MM.1S (cell line): ENCODE measurements around the gene C14orf119.

Source experiments
- DNase-seq: peaks from one replicate; pipeline ENCODE4 v3.0.0-alpha.2; 2015
- H2AFZ ChIP-seq: fragments of 300-600 bp; sonication (generic); 2 replicates; pipeline ENCODE4 v1.6.0; 2016; ENCODE audit warnings: antibody characterized with exemption, low read length
- H3F3A ChIP-seq: fragments of 300-600 bp; sonication (generic); 2 replicates; pipeline ENCODE4 v1.6.1; 2016; ENCODE audit warnings: mild to moderate bottlenecking, antibody characterized with exemption, low read length, moderate library complexity, mixed read lengths; ENCODE audit not compliant: insufficient read depth
- H3K27ac ChIP-seq: fragments of 300-600 bp; sonication (generic); 2 replicates; pipeline ENCODE4 v1.5.1; 2016; ENCODE audit warnings: mild to moderate bottlenecking, low read length
- H3K27me3 ChIP-seq: fragments of 300-600 bp; sonication (generic); replicated peaks from 2 replicates; pipeline ENCODE4 v1.6.0; 2016; ENCODE audit warnings: low read length; ENCODE audit not compliant: insufficient read depth
- H3K36me3 ChIP-seq: fragments of 300-600 bp; sonication (generic); replicated peaks from 2 replicates; pipeline ENCODE4 v1.6.1; 2016; ENCODE audit warnings: mild to moderate bottlenecking, low read length, mixed read lengths; ENCODE audit not compliant: insufficient read depth
- H3K4me1 ChIP-seq: fragments of 300-600 bp; sonication (generic); 2 replicates; pipeline ENCODE4 v1.6.1; 2016; ENCODE audit warnings: low read length, mixed read lengths
- H3K4me2 ChIP-seq: fragments of 300-600 bp; sonication (generic); 2 replicates; pipeline ENCODE4 v1.6.0; 2016; ENCODE audit warnings: low read depth, low read length
- H3K4me3 ChIP-seq: fragments of 300-600 bp; sonication (generic); 2 replicates; pipeline ENCODE4 v1.5.1; 2016; ENCODE audit warnings: low read length, mixed read lengths
- H3K79me2 ChIP-seq: fragments of 300-600 bp; sonication (generic); 2 replicates; pipeline ENCODE4 v1.6.1; 2016; ENCODE audit warnings: mixed run types, low read length, mixed read lengths
- H3K9ac ChIP-seq: fragments of 300-600 bp; sonication (generic); 2 replicates; pipeline ENCODE4 v1.6.1; 2016; ENCODE audit warnings: low read length, mixed read lengths
- H3K9me2 ChIP-seq: fragments of 300-600 bp; sonication (generic); replicated peaks from 2 replicates; pipeline ENCODE4 v1.6.1; 2016; ENCODE audit warnings: mild to moderate bottlenecking, low read length, mixed read lengths; ENCODE audit not compliant: insufficient read depth
- H3K9me3 ChIP-seq: fragments of 300-600 bp; sonication (generic); replicated peaks from 2 replicates; pipeline ENCODE4 v1.6.1; 2016; ENCODE audit warnings: mild to moderate bottlenecking, low read length, mixed read lengths; ENCODE audit not compliant: insufficient read depth
- H4K20me1 ChIP-seq: fragments of 300-600 bp; sonication (generic); 2 replicates; pipeline ENCODE4 v1.6.1; 2016; ENCODE audit warnings: mild to moderate bottlenecking, low read length, moderate library complexity, mixed read lengths; ENCODE audit not compliant: insufficient read depth
- EZH2 ChIP-seq: fragments of 300-600 bp; sonication (generic); optimal IDR thresholded peaks from 2 replicates; pipeline ENCODE3; 2017; ENCODE audit warnings: low read depth, mild to moderate bottlenecking, antibody characterized with exemption, low read length, mixed read lengths
- EZH2phosphoT487 ChIP-seq: fragments of 300-600 bp; sonication (generic); IDR thresholded peaks from 2 replicates; pipeline ENCODE4 v1.6.1; 2018; ENCODE audit warnings: antibody characterized with exemption, low read length
- TF ChIP-seq, protein P1 (sequence below): fragments of 300-600 bp; sonication (generic); IDR thresholded peaks from 2 replicates; pipeline ENCODE4 v1.5.1; 2016; ENCODE audit warnings: antibody characterized with exemption, low read length, mixed read lengths

C14orf119 gene

DNA sequence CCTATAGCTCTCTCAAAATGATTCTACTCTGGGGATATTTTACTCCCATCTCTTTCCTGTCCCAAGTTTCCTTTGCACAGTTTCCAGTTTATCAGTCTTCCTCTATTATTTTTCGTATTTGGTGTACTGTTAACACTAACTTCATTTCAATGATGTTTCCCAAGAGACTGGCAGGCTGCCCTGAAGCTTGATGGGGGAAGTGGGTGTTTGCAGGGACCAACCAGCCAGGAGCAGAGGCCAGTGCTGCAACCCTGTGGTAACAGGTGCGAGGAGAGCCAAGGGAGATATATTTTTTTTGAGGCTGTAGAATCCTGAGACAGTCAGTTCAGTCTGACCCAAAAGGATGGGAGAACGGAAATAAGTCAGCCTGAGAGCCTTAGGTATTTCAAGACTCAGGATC, 35.6 kb downstream of the C14orf119 start:
- TF ChIP-seq EZH2phosphoT487 (no peak), EZH2 (no peak)
- TF ChIP-seq, protein P1, sequence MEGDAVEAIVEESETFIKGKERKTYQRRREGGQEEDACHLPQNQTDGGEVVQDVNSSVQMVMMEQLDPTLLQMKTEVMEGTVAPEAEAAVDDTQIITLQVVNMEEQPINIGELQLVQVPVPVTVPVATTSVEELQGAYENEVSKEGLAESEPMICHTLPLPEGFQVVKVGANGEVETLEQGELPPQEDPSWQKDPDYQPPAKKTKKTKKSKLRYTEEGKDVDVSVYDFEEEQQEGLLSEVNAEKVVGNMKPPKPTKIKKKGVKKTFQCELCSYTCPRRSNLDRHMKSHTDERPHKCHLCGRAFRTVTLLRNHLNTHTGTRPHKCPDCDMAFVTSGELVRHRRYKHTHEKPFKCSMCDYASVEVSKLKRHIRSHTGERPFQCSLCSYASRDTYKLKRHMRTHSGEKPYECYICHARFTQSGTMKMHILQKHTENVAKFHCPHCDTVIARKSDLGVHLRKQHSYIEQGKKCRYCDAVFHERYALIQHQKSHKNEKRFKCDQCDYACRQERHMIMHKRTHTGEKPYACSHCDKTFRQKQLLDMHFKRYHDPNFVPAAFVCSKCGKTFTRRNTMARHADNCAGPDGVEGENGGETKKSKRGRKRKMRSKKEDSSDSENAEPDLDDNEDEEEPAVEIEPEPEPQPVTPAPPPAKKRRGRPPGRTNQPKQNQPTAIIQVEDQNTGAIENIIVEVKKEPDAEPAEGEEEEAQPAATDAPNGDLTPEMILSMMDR: no peak
- H3K79me2 ChIP-seq: no peaks in the 10 kb centered on the region
- H4K20me1 ChIP-seq: no peaks in the 10 kb centered on the region
- H3K9me3 ChIP-seq: no peaks in the 10 kb centered on the region
- no peaks in the 10 kb centered on the region for H3K9me2 ChIP-seq
- no peak overlapping the region for H3K4me2 ChIP-seq
- no peak for DNase-seq
- H3K27ac ChIP-seq: no peak overlapping the region
- H3K36me3 ChIP-seq: no peaks in the 10 kb centered on the region
- H3K9ac ChIP-seq: no peak overlapping the region
- no peak overlapping the region for H2AFZ ChIP-seq
- H3F3A ChIP-seq: no peaks in the 10 kb centered on the region
- no peaks in the 10 kb centered on the region for H3K4me1 ChIP-seq
- H3K4me3 ChIP-seq: no peak overlapping the region
- no peaks in the 10 kb centered on the region for H3K27me3 ChIP-seq

DNA sequence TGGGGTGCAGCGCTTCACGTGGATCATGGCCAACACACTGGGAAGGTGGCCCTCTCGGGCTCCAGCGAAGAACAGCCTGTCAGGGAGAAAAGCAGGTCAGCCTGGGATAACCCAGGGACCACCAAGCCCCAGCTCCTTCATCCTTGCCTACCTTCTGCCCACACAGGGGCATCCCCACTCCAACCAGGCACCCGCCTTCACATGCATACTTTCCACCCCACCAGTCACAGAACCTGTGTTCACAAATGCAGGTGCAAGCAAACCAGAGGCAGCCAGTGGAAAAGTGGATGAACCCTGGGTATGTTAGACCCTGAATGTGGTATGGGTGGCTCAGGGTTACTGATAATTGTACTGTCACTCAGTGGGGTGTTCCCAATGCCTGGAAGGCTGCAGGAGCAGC, 36.2 kb downstream of the C14orf119 start:
- H3K9me2 ChIP-seq: no peaks in the 10 kb centered on the region
- no peaks in the 10 kb centered on the region for H4K20me1 ChIP-seq
- TF ChIP-seq EZH2phosphoT487 (no peak), EZH2 (no peak)
- TF ChIP-seq, protein P1: no peak
- no peak overlapping the region for H2AFZ ChIP-seq
- no peaks in the 10 kb centered on the region for H3K27me3 ChIP-seq
- no peaks in the 10 kb centered on the region for H3F3A ChIP-seq
- H3K36me3 ChIP-seq: no peaks in the 10 kb centered on the region
- no peak overlapping the region for H3K9ac ChIP-seq
- H3K4me2 ChIP-seq: no peak overlapping the region
- H3K9me3 ChIP-seq: no peaks in the 10 kb centered on the region
- H3K4me1 ChIP-seq: no peaks in the 10 kb centered on the region
- H3K4me3 ChIP-seq: no peak overlapping the region
- DNase-seq: no peak
- no peak overlapping the region for H3K27ac ChIP-seq
- no peaks in the 10 kb centered on the region for H3K79me2 ChIP-seq

DNA sequence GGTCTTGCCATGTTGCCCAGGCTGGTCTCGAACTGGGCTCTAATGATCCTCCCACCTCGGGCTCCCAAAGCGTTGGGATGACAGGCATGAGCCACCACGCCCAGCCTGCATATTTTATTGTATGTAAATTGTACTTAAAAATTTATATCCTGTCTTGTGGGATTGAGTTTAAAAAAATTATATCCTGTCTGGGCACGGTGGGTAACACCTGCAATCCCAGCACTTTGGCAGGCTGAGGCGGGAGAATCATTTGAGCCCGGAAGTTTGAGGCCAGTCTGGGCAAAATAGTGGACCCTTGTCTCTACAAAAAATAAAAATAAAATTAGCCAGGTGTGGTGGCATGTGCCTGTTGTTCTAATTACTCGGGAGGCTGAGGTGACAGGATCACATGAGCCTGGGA, 37.7 kb downstream of the C14orf119 start:
- Histone ChIP-seq H2AFZ (no peak overlapping the region), H3F3A (no peaks in the 10 kb centered on the region), H3K27ac (no peak overlapping the region), H3K9me2 (no peaks in the 10 kb centered on the region), H4K20me1 (no peaks in the 10 kb centered on the region), H3K9me3 (no peaks in the 10 kb centered on the region), H3K9ac (no peak overlapping the region), H3K27me3 (no peaks in the 10 kb centered on the region), H3K4me1 (no peaks in the 10 kb centered on the region), H3K4me3 (no peak overlapping the region), H3K4me2 (no peak overlapping the region), H3K36me3 (no peaks in the 10 kb centered on the region), H3K79me2 (no peaks in the 10 kb centered on the region)
- DNase-seq: no peak
- TF ChIP-seq EZH2: no peak
- no peak for TF ChIP-seq EZH2phosphoT487
- TF ChIP-seq, protein P1: no peak
